Mesodermal cell (in vitro differentiated cells): Measurements from ENCODE around the gene HM13.
"Not testable (repeated sequence)": the region's sequence is repeated elsewhere in the genome, so short reads cannot be mapped to it uniquely, and the experiment has no call there.

Experiments
- H3K27ac ChIP-seq: 2 replicates; pipeline ENCODE4 v1.7.0; 2013; ENCODE audit warnings: mild to moderate bottlenecking, low read depth, low read length, moderate library complexity; ENCODE audit not compliant: severe bottlenecking
- H3K36me3 ChIP-seq: 2 replicates; pipeline ENCODE4 v1.7.1; 2013; ENCODE audit warnings: mild to moderate bottlenecking, low read length, moderate library complexity; ENCODE audit not compliant: control insufficient read depth, insufficient read depth
- H3K4me1 ChIP-seq: one replicate; pipeline ENCODE4 v1.7.1; 2013; ENCODE audit warnings: mild to moderate bottlenecking, low read length; ENCODE audit not compliant: insufficient read depth, control insufficient read depth, poor library complexity, severe bottlenecking
- H3K4me3 ChIP-seq: 2 replicates; pipeline ENCODE4 v1.7.0; 2013; ENCODE audit warnings: low read length, control low read depth, mild to moderate bottlenecking; ENCODE audit not compliant: insufficient read depth, poor library complexity, severe bottlenecking; ENCODE audit errors: extremely low read depth
- H3K9me3 ChIP-seq: 2 replicates; pipeline ENCODE4 v1.7.1; 2013; ENCODE audit warnings: mild to moderate bottlenecking, low read length, moderate library complexity; ENCODE audit not compliant: control insufficient read depth
- WGBS, 2 experiments: methylation state at CpG; one replicate each; pipeline ENCODE4 v1.1.5; 2013; ENCODE audit warnings: missing lambda C conversion rate in 2 of 2; ENCODE audit not compliant: insufficient coverage in 2 of 2; 5-methylcytosine and 5-hydroxymethylcytosine counted together

Gene HM13

GRCh38 chr20:31594002-31594557 lies 79.8 kb downstream of the HM13 start:
- H3K36me3 ChIP-seq = no peaks in the 10 kb centered on the region
- H3K9me3 ChIP-seq = no peaks in the 10 kb centered on the region
- 94 to 97% methylated on average over 9 to 11 of the region's 13 CpGs for WGBS, 2 experiments

GRCh38 chr20:31594558-31595379 lies 80.5 kb downstream of the HM13 start:
- 79 to 97% methylated on average over 4 to 6 of the region's 11 CpGs for whole genome bisulfite sequencing, 2 experiments
- no peaks in the 10 kb centered on the region for H3K36me3 ChIP-seq

More at GRCh38 chr20:31594002-31594557, 79.8 kb downstream of the HM13 start:
- H3K27ac ChIP-seq = peak overlapping the region; percentile 93
- H3K4me3 ChIP-seq = no peak overlapping the region
- H3K4me1 ChIP-seq = peaks cover 17% of the 10 kb centered on the region

GRCh38 chr20:31595380-31595653 lies 81.1 kb downstream of the HM13 start:
- no peaks in the 10 kb centered on the region for H3K36me3 ChIP-seq
- H3K4me3 ChIP-seq = no peak overlapping the region
- H3K4me1 ChIP-seq = peaks cover 17% of the 10 kb centered on the region
- H3K27ac ChIP-seq = peak overlapping the region; percentile 93
- WGBS, 2 experiments = 33 to 66% methylated on average over 2 to 3 of the region's 3 CpGs
- no peaks in the 10 kb centered on the region for H3K9me3 ChIP-seq

More at GRCh38 chr20:31594558-31595379, 80.5 kb downstream of the HM13 start:
- Histone ChIP-seq H3K27ac (peak overlapping the region; percentile 93), H3K4me3 (no peak overlapping the region), H3K9me3 (no peaks in the 10 kb centered on the region), H3K4me1 (peaks cover 17% of the 10 kb centered on the region)

- no peaks in the 10 kb centered on the region for H3K9me3 ChIP-seq
- H3K4me1 ChIP-seq = peaks cover 17% of the 10 kb centered on the region
- peak overlapping the region; percentile 93 for H3K27ac ChIP-seq
- 50 to 57% methylated on average over 10 to 12 of the region's 15 CpGs for WGBS, 2 experiments
- no peaks in the 10 kb centered on the region for H3K36me3 ChIP-seq
- H3K4me3 ChIP-seq = no peak overlapping the region
Observed at GRCh38 chr20:31595654-31596411, 81.6 kb downstream of the HM13 start.

GRCh38 chr20:31596412-31596715 lies 82.1 kb downstream of the HM13 start:
- 83 to 97% methylated on average over 3 to 4 of the region's 4 CpGs for WGBS, 2 experiments
- not testable (repeated sequence) for H3K9me3 ChIP-seq, H3K4me3 ChIP-seq, H3K36me3 ChIP-seq
- Histone ChIP-seq H3K27ac (peak overlapping the region; percentile 93), H3K4me1 (peaks cover 17% of the 10 kb centered on the region)

GRCh38 chr20:31596831-31597480 lies 82.7 kb downstream of the HM13 start:
- no peaks in the 10 kb centered on the region for H3K36me3 ChIP-seq
- no peak overlapping the region for H3K4me3 ChIP-seq
- 68 to 76% methylated on average over 3 to 4 of the region's 4 CpGs for WGBS, 2 experiments
- H3K9me3 ChIP-seq = no peaks in the 10 kb centered on the region
- peak overlapping the region; percentile 60 for H3K27ac ChIP-seq
- peaks cover 19% of the 10 kb centered on the region for H3K4me1 ChIP-seq

- Histone ChIP-seq H3K4me1 (peaks cover 21% of the 10 kb centered on the region), H3K9me3 (no peaks in the 10 kb centered on the region), H3K36me3 (no peaks in the 10 kb centered on the region), H3K27ac (no peak overlapping the region), H3K4me3 (no peak overlapping the region)
- whole genome bisulfite sequencing, 2 experiments = no CpG with 5 or more reads among the region's 2 CpGs
Observed at GRCh38 chr20:31597481-31597855, 83.2 kb downstream of the HM13 start.

- H3K4me3 ChIP-seq = no peak overlapping the region
- H3K36me3 ChIP-seq = peaks cover 19% of the 10 kb centered on the region
- peak overlapping the region; percentile 99 for H3K27ac ChIP-seq
- H3K4me1 ChIP-seq = peaks cover 15% of the 10 kb centered on the region
- H3K9me3 ChIP-seq = no peaks in the 10 kb centered on the region
- no CpG with 5 or more reads among the region's 4 CpGs for WGBS, 2 experiments
Observed at GRCh38 chr20:31602431-31602778, 88.2 kb downstream of the HM13 start.

- peak overlapping the region; percentile 99 for H3K27ac ChIP-seq
- WGBS, 2 experiments = 87 to 91% methylated on average over 11 of the region's 17 CpGs
- no peaks in the 10 kb centered on the region for H3K9me3 ChIP-seq
- H3K36me3 ChIP-seq = peaks cover 19% of the 10 kb centered on the region
- H3K4me1 ChIP-seq = peaks cover 20% of the 10 kb centered on the region
- H3K4me3 ChIP-seq = no peak overlapping the region
Observed at GRCh38 chr20:31602779-31603441, 88.7 kb downstream of the HM13 start.

GRCh38 chr20:31603822-31604566 lies 89.8 kb downstream of the HM13 start:
- H3K27ac ChIP-seq = peak overlapping the region; percentile 99
- H3K36me3 ChIP-seq = peaks cover 19% of the 10 kb centered on the region
- H3K9me3 ChIP-seq = no peaks in the 10 kb centered on the region
- peak overlapping the region; percentile 91 for H3K4me3 ChIP-seq
- WGBS, 2 experiments = 4% methylated on average over 31 to 37 of the region's 43 CpGs
- peaks cover 27% of the 10 kb centered on the region for H3K4me1 ChIP-seq
